Measurements from ENCODE around the gene DHRS2.

DNA sequence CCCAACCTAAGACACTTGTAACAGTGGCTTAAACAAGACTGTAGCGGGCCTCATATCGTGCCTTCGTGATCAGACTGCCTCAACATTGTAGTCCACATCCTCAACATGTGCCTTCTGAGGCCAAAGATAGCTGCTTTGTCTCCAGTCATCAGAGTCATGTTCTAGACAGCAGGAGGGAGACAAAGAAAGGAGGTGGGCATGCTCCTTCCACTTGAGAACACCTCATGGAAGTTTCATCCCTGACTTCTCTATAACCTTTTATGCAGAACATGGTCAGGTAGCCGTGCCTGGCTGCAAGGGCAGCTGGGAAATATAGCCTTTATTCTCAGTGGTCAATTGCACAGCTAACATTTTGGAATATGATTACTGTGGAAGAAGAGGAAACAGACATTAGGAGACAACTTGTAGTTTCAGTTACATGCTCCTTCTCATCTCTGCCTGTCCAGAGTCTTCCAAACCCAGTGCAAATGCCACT, 25.3 kb upstream of the DHRS2 start:
- TF ChIP-seq TAF1 (IDR thresholded peaks at IDR 0.05; ENCODE audit: borderline replicate concordance, low read depth, low read length) (no peak), MXI1 (IDR thresholded peaks at IDR 0.05; ENCODE audit: low read depth, low read length) (no peak), TCF12 (IDR thresholded peaks at IDR 0.05) (no peak), NRF1 (IDR thresholded peaks at IDR 0.05; ENCODE audit: low read depth, low read length) (no peak), RFX5 (IDR thresholded peaks at IDR 0.05; ENCODE audit: low read length) (no peak), EP300 (IDR thresholded peaks at IDR 0.05; ENCODE audit: borderline replicate concordance in 1 of 2, low read depth in 1 of 2, low read length in 1 of 2) (no peak), YY1 (IDR thresholded peaks at IDR 0.05; ENCODE audit: low read depth) (no peak), GABPA (IDR thresholded peaks at IDR 0.05; ENCODE audit: low read depth) (no peak), EZH2phosphoT487 (IDR thresholded peaks at IDR 0.05; ENCODE audit: borderline replicate concordance, low read depth) (no peak)
- TF ChIP-seq, protein P1, sequence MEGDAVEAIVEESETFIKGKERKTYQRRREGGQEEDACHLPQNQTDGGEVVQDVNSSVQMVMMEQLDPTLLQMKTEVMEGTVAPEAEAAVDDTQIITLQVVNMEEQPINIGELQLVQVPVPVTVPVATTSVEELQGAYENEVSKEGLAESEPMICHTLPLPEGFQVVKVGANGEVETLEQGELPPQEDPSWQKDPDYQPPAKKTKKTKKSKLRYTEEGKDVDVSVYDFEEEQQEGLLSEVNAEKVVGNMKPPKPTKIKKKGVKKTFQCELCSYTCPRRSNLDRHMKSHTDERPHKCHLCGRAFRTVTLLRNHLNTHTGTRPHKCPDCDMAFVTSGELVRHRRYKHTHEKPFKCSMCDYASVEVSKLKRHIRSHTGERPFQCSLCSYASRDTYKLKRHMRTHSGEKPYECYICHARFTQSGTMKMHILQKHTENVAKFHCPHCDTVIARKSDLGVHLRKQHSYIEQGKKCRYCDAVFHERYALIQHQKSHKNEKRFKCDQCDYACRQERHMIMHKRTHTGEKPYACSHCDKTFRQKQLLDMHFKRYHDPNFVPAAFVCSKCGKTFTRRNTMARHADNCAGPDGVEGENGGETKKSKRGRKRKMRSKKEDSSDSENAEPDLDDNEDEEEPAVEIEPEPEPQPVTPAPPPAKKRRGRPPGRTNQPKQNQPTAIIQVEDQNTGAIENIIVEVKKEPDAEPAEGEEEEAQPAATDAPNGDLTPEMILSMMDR (IDR thresholded peaks at IDR 0.05) = no peak
- TF ChIP-seq, protein P2, sequence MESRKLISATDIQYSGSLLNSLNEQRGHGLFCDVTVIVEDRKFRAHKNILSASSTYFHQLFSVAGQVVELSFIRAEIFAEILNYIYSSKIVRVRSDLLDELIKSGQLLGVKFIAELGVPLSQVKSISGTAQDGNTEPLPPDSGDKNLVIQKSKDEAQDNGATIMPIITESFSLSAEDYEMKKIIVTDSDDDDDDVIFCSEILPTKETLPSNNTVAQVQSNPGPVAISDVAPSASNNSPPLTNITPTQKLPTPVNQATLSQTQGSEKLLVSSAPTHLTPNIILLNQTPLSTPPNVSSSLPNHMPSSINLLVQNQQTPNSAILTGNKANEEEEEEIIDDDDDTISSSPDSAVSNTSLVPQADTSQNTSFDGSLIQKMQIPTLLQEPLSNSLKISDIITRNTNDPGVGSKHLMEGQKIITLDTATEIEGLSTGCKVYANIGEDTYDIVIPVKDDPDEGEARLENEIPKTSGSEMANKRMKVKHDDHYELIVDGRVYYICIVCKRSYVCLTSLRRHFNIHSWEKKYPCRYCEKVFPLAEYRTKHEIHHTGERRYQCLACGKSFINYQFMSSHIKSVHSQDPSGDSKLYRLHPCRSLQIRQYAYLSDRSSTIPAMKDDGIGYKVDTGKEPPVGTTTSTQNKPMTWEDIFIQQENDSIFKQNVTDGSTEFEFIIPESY (IDR thresholded peaks at IDR 0.05; ENCODE audit: borderline replicate concordance, low read depth) = no peak
- TF ChIP-seq, protein P3, sequence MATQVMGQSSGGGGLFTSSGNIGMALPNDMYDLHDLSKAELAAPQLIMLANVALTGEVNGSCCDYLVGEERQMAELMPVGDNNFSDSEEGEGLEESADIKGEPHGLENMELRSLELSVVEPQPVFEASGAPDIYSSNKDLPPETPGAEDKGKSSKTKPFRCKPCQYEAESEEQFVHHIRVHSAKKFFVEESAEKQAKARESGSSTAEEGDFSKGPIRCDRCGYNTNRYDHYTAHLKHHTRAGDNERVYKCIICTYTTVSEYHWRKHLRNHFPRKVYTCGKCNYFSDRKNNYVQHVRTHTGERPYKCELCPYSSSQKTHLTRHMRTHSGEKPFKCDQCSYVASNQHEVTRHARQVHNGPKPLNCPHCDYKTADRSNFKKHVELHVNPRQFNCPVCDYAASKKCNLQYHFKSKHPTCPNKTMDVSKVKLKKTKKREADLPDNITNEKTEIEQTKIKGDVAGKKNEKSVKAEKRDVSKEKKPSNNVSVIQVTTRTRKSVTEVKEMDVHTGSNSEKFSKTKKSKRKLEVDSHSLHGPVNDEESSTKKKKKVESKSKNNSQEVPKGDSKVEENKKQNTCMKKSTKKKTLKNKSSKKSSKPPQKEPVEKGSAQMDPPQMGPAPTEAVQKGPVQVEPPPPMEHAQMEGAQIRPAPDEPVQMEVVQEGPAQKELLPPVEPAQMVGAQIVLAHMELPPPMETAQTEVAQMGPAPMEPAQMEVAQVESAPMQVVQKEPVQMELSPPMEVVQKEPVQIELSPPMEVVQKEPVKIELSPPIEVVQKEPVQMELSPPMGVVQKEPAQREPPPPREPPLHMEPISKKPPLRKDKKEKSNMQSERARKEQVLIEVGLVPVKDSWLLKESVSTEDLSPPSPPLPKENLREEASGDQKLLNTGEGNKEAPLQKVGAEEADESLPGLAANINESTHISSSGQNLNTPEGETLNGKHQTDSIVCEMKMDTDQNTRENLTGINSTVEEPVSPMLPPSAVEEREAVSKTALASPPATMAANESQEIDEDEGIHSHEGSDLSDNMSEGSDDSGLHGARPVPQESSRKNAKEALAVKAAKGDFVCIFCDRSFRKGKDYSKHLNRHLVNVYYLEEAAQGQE (IDR thresholded peaks at IDR 0.05; ENCODE audit: low read depth, low read length) = no peak
- TF ChIP-seq, protein P4, sequence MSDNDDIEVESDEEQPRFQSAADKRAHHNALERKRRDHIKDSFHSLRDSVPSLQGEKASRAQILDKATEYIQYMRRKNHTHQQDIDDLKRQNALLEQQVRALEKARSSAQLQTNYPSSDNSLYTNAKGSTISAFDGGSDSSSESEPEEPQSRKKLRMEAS (IDR thresholded peaks at IDR 0.05; ENCODE audit: low read depth) = no peak
- TF ChIP-seq, protein P5, sequence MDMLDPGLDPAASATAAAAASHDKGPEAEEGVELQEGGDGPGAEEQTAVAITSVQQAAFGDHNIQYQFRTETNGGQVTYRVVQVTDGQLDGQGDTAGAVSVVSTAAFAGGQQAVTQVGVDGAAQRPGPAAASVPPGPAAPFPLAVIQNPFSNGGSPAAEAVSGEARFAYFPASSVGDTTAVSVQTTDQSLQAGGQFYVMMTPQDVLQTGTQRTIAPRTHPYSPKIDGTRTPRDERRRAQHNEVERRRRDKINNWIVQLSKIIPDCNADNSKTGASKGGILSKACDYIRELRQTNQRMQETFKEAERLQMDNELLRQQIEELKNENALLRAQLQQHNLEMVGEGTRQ (IDR thresholded peaks at IDR 0.05; ENCODE audit: borderline replicate concordance, low read depth, low read length) = no peak

Measured in SK-N-SH (cell line).